ENCODE data around the gene PRDM16.

DNA sequence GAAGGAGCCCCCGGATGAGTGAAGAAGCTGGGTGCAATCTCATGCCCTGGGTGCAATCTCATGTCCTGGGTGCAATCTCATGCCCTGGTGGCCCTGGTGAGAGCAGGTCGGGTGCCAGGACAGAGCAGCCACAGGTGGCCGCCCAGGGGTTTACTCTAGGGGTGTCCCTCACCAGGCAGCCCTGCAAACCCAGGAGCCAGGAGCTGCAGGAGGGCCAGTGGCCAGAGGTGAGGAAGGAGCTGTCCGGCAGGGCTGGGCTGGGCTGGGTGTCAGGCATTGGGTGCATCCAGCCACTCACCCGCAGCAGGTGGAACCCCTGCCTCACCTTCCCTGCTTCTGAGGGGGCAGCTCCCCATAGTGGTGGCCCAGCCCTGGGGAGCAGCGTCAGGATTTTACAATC is 79.2 kb downstream of the PRDM16 start:
- TF ChIP-seq, protein P1, sequence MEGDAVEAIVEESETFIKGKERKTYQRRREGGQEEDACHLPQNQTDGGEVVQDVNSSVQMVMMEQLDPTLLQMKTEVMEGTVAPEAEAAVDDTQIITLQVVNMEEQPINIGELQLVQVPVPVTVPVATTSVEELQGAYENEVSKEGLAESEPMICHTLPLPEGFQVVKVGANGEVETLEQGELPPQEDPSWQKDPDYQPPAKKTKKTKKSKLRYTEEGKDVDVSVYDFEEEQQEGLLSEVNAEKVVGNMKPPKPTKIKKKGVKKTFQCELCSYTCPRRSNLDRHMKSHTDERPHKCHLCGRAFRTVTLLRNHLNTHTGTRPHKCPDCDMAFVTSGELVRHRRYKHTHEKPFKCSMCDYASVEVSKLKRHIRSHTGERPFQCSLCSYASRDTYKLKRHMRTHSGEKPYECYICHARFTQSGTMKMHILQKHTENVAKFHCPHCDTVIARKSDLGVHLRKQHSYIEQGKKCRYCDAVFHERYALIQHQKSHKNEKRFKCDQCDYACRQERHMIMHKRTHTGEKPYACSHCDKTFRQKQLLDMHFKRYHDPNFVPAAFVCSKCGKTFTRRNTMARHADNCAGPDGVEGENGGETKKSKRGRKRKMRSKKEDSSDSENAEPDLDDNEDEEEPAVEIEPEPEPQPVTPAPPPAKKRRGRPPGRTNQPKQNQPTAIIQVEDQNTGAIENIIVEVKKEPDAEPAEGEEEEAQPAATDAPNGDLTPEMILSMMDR (conservative IDR thresholded peaks at IDR 0.05; ENCODE audit: low read length), result no peak
- TF ChIP-seq EZH2phosphoT487 (IDR thresholded peaks at IDR 0.05; ENCODE audit: borderline replicate concordance), result no peak
